Mammary epithelial cell (primary cell): ENCODE results near the gene PRKAA2.

ENCODE experiments used
- EZH2 ChIP-seq: IDR thresholded peaks from 2 replicates; pipeline ENCODE4 v1.6.1; 2012; ENCODE audit warnings: low read length, inconsistent platforms, borderline replicate concordance
- TF ChIP-seq, protein P1 (sequence below), 2 donors: IDR thresholded peaks in 1 of 2; conservative IDR thresholded peaks in 1 of 2; 2 replicates each; pipeline ENCODE4 v1.5.1; 2011 to 2012; ENCODE audit warnings: inconsistent platforms in 2 of 2, low read length in 2 of 2, mild to moderate bottlenecking in 2 of 2, control low read depth in 1 of 2, low read depth in 1 of 2; ENCODE audit not compliant: insufficient read depth in 1 of 2; ENCODE audit errors: extremely low read depth in 1 of 2

DNA sequence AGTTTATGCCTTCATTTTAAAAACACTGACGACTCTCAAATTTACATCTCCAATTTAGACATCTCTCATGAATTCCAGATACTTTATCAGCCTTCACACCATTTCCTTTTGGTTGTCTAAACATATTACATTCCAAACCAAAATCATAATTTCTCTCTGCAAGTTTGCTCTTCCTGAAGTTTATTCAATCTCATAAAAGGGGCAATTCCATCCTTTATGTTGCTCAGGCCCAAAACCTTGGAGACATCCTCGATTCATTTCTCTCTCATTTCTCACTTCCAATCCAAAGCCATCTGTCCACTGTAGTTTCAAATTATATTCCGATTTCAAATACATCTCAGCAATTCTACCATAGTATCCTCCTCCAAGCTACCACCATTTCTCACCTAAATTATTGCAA is 100.1 kb downstream of the PRKAA2 start:
- TF ChIP-seq, protein P1, sequence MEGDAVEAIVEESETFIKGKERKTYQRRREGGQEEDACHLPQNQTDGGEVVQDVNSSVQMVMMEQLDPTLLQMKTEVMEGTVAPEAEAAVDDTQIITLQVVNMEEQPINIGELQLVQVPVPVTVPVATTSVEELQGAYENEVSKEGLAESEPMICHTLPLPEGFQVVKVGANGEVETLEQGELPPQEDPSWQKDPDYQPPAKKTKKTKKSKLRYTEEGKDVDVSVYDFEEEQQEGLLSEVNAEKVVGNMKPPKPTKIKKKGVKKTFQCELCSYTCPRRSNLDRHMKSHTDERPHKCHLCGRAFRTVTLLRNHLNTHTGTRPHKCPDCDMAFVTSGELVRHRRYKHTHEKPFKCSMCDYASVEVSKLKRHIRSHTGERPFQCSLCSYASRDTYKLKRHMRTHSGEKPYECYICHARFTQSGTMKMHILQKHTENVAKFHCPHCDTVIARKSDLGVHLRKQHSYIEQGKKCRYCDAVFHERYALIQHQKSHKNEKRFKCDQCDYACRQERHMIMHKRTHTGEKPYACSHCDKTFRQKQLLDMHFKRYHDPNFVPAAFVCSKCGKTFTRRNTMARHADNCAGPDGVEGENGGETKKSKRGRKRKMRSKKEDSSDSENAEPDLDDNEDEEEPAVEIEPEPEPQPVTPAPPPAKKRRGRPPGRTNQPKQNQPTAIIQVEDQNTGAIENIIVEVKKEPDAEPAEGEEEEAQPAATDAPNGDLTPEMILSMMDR (conservative IDR thresholded peaks at IDR 0.05 in 1 of 2, IDR thresholded peaks at IDR 0.05 in 1 of 2; ENCODE audit: extremely low read depth in 1 of 2, insufficient read depth in 1 of 2, low read depth in 1 of 2, low read length in 2 of 2) = no peak
- TF ChIP-seq EZH2 = no peak
